Loucy (cell line): ENCODE measurements around the gene HSPA6.
"Not testable (repeated sequence)": the region's sequence is repeated elsewhere in the genome, so short reads cannot be mapped to it uniquely, and the experiment has no call there.

Experiments
- EZH2phosphoT487 ChIP-seq: fragments of 200-600 bp; IDR thresholded peaks from 2 replicates; pipeline ENCODE4 v1.6.1; 2018; ENCODE audit warnings: antibody characterized with exemption, mild to moderate bottlenecking, moderate library complexity, borderline replicate concordance
- TF ChIP-seq, protein P1 (sequence below): fragments of 200-600 bp; sonication (generic); conservative IDR thresholded peaks from 2 replicates; pipeline ENCODE4 v1.5.1; 2014; ENCODE audit warnings: mild to moderate bottlenecking, antibody characterized with exemption, low read length

DNA sequence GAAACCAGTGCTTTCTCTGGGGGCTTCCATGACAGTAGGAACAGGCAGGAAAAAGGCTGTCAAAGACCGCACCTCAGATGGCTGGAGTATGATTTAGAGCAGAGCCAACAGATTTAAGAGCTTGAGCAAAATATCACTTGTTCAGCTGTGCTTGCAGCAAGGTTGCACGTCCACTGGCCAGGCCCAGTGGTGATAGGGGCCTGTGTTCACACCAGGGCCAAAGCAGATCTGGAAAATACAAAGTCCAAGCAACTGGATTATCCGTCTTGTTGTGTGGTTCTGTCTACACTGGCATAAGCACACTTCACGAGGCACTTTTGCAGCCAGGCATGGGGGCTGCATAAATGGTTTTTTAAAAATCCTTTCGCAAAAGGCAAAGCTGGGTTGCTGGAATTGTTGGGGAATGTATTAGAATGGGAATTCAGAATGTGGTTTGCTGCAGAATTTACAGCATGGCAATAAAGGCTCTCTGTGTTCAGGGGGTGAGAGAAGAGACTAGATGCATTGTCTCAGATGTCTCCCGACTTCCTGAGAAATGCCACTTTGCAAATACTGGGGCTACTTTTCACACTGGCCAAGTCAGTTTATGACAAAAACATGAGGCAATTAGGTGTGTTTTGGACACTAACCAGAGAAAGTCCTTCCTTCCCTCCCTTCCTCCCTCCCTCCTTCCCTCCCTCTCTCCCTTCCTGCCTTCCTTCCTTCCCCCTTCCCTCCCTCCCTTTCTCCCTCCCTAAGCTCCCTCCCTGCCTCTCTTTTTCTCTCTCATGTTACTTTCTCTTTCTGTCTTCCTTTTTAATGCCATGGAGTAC, 11.5 kb upstream of the HSPA6 start:
- TF ChIP-seq, protein P1, sequence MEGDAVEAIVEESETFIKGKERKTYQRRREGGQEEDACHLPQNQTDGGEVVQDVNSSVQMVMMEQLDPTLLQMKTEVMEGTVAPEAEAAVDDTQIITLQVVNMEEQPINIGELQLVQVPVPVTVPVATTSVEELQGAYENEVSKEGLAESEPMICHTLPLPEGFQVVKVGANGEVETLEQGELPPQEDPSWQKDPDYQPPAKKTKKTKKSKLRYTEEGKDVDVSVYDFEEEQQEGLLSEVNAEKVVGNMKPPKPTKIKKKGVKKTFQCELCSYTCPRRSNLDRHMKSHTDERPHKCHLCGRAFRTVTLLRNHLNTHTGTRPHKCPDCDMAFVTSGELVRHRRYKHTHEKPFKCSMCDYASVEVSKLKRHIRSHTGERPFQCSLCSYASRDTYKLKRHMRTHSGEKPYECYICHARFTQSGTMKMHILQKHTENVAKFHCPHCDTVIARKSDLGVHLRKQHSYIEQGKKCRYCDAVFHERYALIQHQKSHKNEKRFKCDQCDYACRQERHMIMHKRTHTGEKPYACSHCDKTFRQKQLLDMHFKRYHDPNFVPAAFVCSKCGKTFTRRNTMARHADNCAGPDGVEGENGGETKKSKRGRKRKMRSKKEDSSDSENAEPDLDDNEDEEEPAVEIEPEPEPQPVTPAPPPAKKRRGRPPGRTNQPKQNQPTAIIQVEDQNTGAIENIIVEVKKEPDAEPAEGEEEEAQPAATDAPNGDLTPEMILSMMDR = not testable (repeated sequence)
- not testable (repeated sequence) for TF ChIP-seq EZH2phosphoT487
